CD4-positive, alpha-beta T cell (primary cell): ENCODE measurements around the gene NEK1. TPM values are rescaled to one million over a fixed set of nuclear protein-coding genes. Genes with fewer than 3 reads are reported as not detected.

Source experiments
- ATAC-seq: fragments of 200-7000 bp; cut with Tn5 transposase; one replicate; pipeline ENCODE4 v1.10.0; 2022; ENCODE audit warnings: mild to moderate bottlenecking; ENCODE audit not compliant: poor library complexity
- CTCF ChIA-PET: fragments of 350-600 bp; sonication (Branson Sonifier 250); formaldehyde crosslinking; loops from one replicate; lab custom pipeline; 2021; ENCODE audit warnings: antibody characterized with exemption, inconsistent platforms; lab: Charles Lee
- POLR2A ChIA-PET: fragments of 350-600 bp; sonication (Branson Sonifier 250); formaldehyde crosslinking; loops from one replicate; lab custom pipeline; 2021; ENCODE audit warnings: antibody characterized with exemption, inconsistent platforms; lab: Charles Lee
- DNase-seq, 14 experiments: peaks; one replicate each; pipeline ENCODE4 v3.0.0-alpha.2; 2013 to 2020; ENCODE audit warnings: mixed read lengths in 2 of 14
- H3K27ac ChIP-seq, 2 donors: one replicate each; pipeline versions ENCODE4 v1.5.1 to v1.7.0; 2013; ENCODE audit warnings: low read length in 2 of 2, low read depth in 1 of 2, mild to moderate bottlenecking in 1 of 2
- H3K27me3 ChIP-seq, 2 experiments: 1 replicate in 1 of 2; 2 replicates in 1 of 2; pipeline versions ENCODE4 v1.6.1 to v1.7.0; 2013; ENCODE audit warnings: low read length in 2 of 2, control low read depth in 1 of 2, mild to moderate bottlenecking in 1 of 2, moderate library complexity in 1 of 2; ENCODE audit not compliant: insufficient read depth in 2 of 2, control insufficient read depth in 1 of 2
- H3K36me3 ChIP-seq: one replicate; pipeline ENCODE4 v1.6.1; 2013; ENCODE audit warnings: low read length, control low read depth; ENCODE audit not compliant: insufficient read depth
- H3K4me1 ChIP-seq: one replicate; pipeline ENCODE4 v1.6.1; 2013; ENCODE audit warnings: low read length, control low read depth; ENCODE audit not compliant: insufficient read depth
- H3K4me3 ChIP-seq: one replicate; pipeline ENCODE4 v1.5.1; 2013; ENCODE audit warnings: mild to moderate bottlenecking, low read length, moderate library complexity
- H3K9me3 ChIP-seq, 2 experiments: 1 replicate in 1 of 2; 2 replicates in 1 of 2; pipeline versions ENCODE4 v1.6.1 to v1.7.0; 2013; ENCODE audit warnings: low read length in 2 of 2, mild to moderate bottlenecking in 2 of 2, control low read depth in 1 of 2, moderate library complexity in 1 of 2; ENCODE audit not compliant: control insufficient read depth in 1 of 2, insufficient read depth in 1 of 2
- H3K27ac Mint-ChIP-seq: one replicate; pipeline ENCODE4 v1.8.0; 2020; ENCODE audit warnings: mixed read lengths
- H3K27me3 Mint-ChIP-seq: one replicate; pipeline ENCODE4 v1.8.0; 2021; ENCODE audit warnings: mixed read lengths
- H3K36me3 Mint-ChIP-seq: one replicate; pipeline ENCODE4 v1.8.0; 2021; ENCODE audit warnings: low read depth, mixed read lengths
- H3K4me1 Mint-ChIP-seq: one replicate; pipeline ENCODE4 v1.8.0; 2021; ENCODE audit warnings: low read depth, mixed read lengths
- H3K4me3 Mint-ChIP-seq: one replicate; pipeline ENCODE4 v1.8.0; 2020; ENCODE audit warnings: mild to moderate bottlenecking, mixed read lengths
- H3K9me3 Mint-ChIP-seq: one replicate; pipeline ENCODE4 v1.8.0; 2020; ENCODE audit warnings: mixed read lengths
- intact Hi-C, 2 experiments: fragments of 100-400 bp; cut with DNase I in 1 of 2; cut with micrococcal nuclease in 1 of 2; formaldehyde crosslinking; loops; one replicate each; pipeline versions ENCODE4 v1.15.1 to v1.9.0; 2023 to 2025; cut with DNase I, micrococcal nuclease
- total RNA-seq, 174 experiments: library from RNA in 2 of 174; stranded (reverse) in 2 of 174; gene quantifications; one replicate each; pipeline ENCODE4 v1.2.3 and lab custom pipeline; 2021 to 2026
- TF ChIP-seq, protein P1 (sequence below): fragments of 200-600 bp; IDR thresholded peaks from one replicate; pipeline ENCODE4 v1.8.0; 2022; ENCODE audit warnings: antibody characterized with exemption, mild to moderate bottlenecking

NEK1 gene
- total RNA-seq, 2 experiments from 2014 or later, result 9.5 to 10.2 TPM

DNA sequence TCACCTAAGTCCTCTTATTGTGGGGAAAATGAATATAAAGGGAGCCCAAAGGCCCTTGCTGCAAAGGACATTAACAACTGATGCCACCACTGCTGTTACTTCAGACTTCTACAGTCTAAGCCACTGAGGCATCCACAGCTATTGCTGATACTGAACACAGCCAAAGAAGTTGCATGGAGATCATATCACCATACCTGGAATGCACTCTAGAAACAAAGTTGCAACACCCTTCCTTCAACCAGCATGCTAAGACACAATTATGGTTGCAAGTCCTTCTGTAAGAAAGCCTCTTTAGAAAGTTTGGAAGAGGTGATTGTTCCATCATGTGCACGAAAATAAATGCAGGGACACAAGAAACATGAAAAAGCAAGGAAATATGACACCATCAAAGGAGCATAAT is 236.0 kb downstream of the NEK1 start:
- CTCF ChIA-PET, result no interaction called here
- H3K4me1 Mint-ChIP-seq, result no peaks in the 10 kb centered on the region
- ATAC-seq, result no peak

DNA sequence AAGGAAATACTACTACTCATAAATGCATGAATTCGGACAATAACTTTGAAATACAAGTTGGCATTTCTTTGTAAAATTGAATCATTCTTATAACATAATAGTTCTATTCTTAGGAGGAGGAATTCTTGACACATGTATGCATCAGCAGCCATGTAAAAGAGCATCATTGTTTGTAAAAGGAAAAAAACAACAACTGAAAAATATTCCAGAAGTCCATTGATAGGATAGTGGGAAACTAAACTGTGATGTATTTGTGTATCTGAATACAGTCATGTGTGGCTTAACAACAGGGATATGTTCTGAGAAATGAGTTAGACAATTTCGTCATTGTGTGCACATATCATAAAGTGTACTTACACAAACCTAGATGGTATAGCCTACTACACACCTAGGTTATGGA is 239.6 kb downstream of the NEK1 start:
- CTCF ChIA-PET, result no interaction called here
- Histone ChIP-seq H3K4me3 (no peak overlapping the region), H3K9me3 (peaks cover 8 to 25% of the 10 kb centered on the region in 2 experiments), H3K27me3 (no peaks in the 10 kb centered on the region), H3K36me3 (no peaks in the 10 kb centered on the region), H3K4me1 (no peaks in the 10 kb centered on the region), H3K27ac (no peak overlapping the region)
- DNase-seq (no peak), ATAC-seq (no peak)
- no peak overlapping the region for H3K4me3 Mint-ChIP-seq
- no peaks in the 10 kb centered on the region for H3K27me3 Mint-ChIP-seq
- intact Hi-C loops, result no loop called here
- H3K27ac Mint-ChIP-seq, result no peak overlapping the region
- no peaks in the 10 kb centered on the region for H3K36me3 Mint-ChIP-seq
- TF ChIP-seq, protein P1, sequence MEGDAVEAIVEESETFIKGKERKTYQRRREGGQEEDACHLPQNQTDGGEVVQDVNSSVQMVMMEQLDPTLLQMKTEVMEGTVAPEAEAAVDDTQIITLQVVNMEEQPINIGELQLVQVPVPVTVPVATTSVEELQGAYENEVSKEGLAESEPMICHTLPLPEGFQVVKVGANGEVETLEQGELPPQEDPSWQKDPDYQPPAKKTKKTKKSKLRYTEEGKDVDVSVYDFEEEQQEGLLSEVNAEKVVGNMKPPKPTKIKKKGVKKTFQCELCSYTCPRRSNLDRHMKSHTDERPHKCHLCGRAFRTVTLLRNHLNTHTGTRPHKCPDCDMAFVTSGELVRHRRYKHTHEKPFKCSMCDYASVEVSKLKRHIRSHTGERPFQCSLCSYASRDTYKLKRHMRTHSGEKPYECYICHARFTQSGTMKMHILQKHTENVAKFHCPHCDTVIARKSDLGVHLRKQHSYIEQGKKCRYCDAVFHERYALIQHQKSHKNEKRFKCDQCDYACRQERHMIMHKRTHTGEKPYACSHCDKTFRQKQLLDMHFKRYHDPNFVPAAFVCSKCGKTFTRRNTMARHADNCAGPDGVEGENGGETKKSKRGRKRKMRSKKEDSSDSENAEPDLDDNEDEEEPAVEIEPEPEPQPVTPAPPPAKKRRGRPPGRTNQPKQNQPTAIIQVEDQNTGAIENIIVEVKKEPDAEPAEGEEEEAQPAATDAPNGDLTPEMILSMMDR, result no peak
- POLR2A ChIA-PET, result no interaction called here
- no peaks in the 10 kb centered on the region for H3K4me1 Mint-ChIP-seq
- peaks cover 9% of the 10 kb centered on the region for H3K9me3 Mint-ChIP-seq

More for the DNA sequence above, 236.0 kb downstream of the NEK1 start:
- DNase-seq, result no peak
- intact Hi-C loops, result no loop called here
- H3K27me3 Mint-ChIP-seq, result no peaks in the 10 kb centered on the region
- H3K27ac ChIP-seq, result no peak overlapping the region
- no peak overlapping the region for H3K4me3 Mint-ChIP-seq
- peaks cover 15% of the 10 kb centered on the region for H3K9me3 Mint-ChIP-seq
- H3K27me3 ChIP-seq, result no peaks in the 10 kb centered on the region
- H3K9me3 ChIP-seq, result peaks cover 8 to 37% of the 10 kb centered on the region in 2 experiments
- no peaks in the 10 kb centered on the region for H3K36me3 Mint-ChIP-seq
- TF ChIP-seq, protein P1, result no peak
- no peak overlapping the region for H3K4me3 ChIP-seq
- H3K36me3 ChIP-seq, result no peaks in the 10 kb centered on the region
- POLR2A ChIA-PET, result interaction anchor here (0.6 kb wide), 1 partner anchor 32 kb away, joined by 3 read pairs; no protein-coding TSS in a partner anchor
- no peaks in the 10 kb centered on the region for H3K4me1 ChIP-seq
- H3K27ac Mint-ChIP-seq, result no peak overlapping the region

DNA sequence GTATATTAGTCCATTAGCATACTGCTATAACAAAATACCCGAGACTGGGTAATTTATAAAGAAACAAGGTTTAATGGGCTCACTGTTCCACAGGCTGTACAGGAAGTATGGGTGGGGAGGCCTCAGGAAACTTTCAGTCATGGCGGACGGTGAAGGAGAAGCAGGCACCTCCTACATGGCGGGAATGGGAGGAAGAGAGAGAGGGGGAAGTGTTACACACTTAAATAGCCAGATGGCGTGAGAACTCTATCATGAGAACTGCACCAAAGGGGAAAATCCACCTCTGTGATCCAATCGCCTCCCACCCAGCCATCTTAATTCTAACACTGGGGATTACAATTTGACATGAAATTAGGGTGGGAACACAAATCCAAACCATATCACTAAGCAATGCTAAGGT is 242.7 kb downstream of the NEK1 start:
- ChIA-PET CTCF (no interaction called here), POLR2A (no interaction called here)
- no peaks in the 10 kb centered on the region for H3K4me1 ChIP-seq
- Mint-ChIP-seq H3K4me1 (no peaks in the 10 kb centered on the region), H3K27ac (no peak overlapping the region), H3K4me3 (no peak overlapping the region), H3K9me3 (no peaks in the 10 kb centered on the region), H3K36me3 (no peaks in the 10 kb centered on the region), H3K27me3 (no peaks in the 10 kb centered on the region)
- no peak overlapping the region for H3K27ac ChIP-seq
- no peak overlapping the region for H3K4me3 ChIP-seq
- TF ChIP-seq, protein P1, result no peak
- H3K27me3 ChIP-seq, result no peaks in the 10 kb centered on the region
- intact Hi-C loops, result no loop called here
- DNase-seq (no peak), ATAC-seq (no peak)
- no peaks in the 10 kb centered on the region for H3K36me3 ChIP-seq
- H3K9me3 ChIP-seq, result peaks cover 0 to 7% of the 10 kb centered on the region in 2 experiments
